Ascending aorta (tissue), 2 donors: ENCODE results near the gene CCDC174. TPM values are rescaled to one million over a fixed set of nuclear protein-coding genes. Genes with fewer than 3 reads are reported as not detected.

Experiments used
- DNase-seq, 2 donors: peaks; one replicate each; pipeline ENCODE4 v3.0.0-alpha.2; 2019; ENCODE audit warnings: low spot score in 2 of 2
- H3K27ac ChIP-seq, 2 donors: fragments of 200-600 bp; sonication (generic); one replicate each; pipeline ENCODE4 v1.5.1; 2016 to 2017; ENCODE audit warnings: mild to moderate bottlenecking in 1 of 2
- H3K27me3 ChIP-seq: fragments of 200-600 bp; sonication (generic); one replicate; pipeline ENCODE4 v1.5.1; 2017
- H3K36me3 ChIP-seq, 2 donors: fragments of 200-600 bp; sonication (generic); one replicate each; pipeline ENCODE4 v1.5.1; 2016
- H3K4me1 ChIP-seq, 2 donors: fragments of 200-600 bp; sonication (generic); one replicate each; pipeline ENCODE4 v1.5.1; 2016 to 2017; ENCODE audit warnings: mild to moderate bottlenecking in 1 of 2
- H3K4me3 ChIP-seq, 2 donors: fragments of 200-600 bp; sonication (generic); one replicate each; pipeline ENCODE4 v1.5.1; 2016 to 2017; ENCODE audit warnings: mild to moderate bottlenecking in 1 of 2
- H3K9me3 ChIP-seq, 2 donors: fragments of 200-600 bp; sonication (generic); one replicate each; pipeline ENCODE4 v1.5.1; 2016
- CTCF ChIP-seq, 3 experiments: fragments of 200-600 bp in 2 of 3; fragments of 450-650 bp in 1 of 3; sonication (generic) in 2 of 3; IDR thresholded peaks; one replicate each; pipeline ENCODE4 v1.5.1; 2016 to 2019; ENCODE audit warnings: antibody characterized with exemption in 3 of 3, mild to moderate bottlenecking in 1 of 3, moderate library complexity in 1 of 3
- intact Hi-C: fragments of 100-400 bp; cut with DNase I; formaldehyde crosslinking; loops from one replicate; pipeline ENCODE4 v1.15.1; 2023
- total RNA-seq: library from RNA; depleted of rRNA; stranded (reverse); fragments of >200 nt; gene quantifications from one replicate; pipeline ENCODE4 v1.1.0, GENCODE V29; 2016

CCDC174 gene
- total RNA-seq, 1 donor from 2014 or later: 5.5 TPM

DNA sequence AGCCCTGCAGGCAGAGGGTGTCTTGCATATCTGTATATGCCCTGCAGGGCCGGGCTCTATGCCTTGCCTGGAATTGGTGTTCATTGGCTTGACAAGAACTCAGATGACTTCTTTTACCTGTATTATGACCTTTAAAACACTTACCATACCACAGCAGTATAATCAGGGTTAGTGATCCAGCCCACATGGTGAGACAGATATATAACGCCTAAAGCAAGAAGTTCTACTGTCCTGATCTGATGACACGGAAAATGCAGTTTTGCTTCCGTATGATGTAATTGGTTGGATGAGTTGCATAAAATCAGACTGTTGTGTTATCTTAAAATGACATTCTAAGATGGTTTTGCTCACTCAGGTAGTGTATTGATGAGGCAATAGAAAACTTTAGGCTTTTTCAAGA is 9.4 kb downstream of the CCDC174 start:
- intact Hi-C loops: no loop called here
- Histone ChIP-seq H3K4me1 (no peaks in the 10 kb centered on the region), H3K27ac (no peak overlapping the region), H3K9me3 (no peaks in the 10 kb centered on the region), H3K36me3 (peaks cover 99 to 100% of the 10 kb centered on the region in 2 donors), H3K4me3 (no peak overlapping the region), H3K27me3 (no peaks in the 10 kb centered on the region)
- no peak for TF ChIP-seq CTCF (IDR thresholded peaks at IDR 0.05)
- no peak for DNase-seq

DNA sequence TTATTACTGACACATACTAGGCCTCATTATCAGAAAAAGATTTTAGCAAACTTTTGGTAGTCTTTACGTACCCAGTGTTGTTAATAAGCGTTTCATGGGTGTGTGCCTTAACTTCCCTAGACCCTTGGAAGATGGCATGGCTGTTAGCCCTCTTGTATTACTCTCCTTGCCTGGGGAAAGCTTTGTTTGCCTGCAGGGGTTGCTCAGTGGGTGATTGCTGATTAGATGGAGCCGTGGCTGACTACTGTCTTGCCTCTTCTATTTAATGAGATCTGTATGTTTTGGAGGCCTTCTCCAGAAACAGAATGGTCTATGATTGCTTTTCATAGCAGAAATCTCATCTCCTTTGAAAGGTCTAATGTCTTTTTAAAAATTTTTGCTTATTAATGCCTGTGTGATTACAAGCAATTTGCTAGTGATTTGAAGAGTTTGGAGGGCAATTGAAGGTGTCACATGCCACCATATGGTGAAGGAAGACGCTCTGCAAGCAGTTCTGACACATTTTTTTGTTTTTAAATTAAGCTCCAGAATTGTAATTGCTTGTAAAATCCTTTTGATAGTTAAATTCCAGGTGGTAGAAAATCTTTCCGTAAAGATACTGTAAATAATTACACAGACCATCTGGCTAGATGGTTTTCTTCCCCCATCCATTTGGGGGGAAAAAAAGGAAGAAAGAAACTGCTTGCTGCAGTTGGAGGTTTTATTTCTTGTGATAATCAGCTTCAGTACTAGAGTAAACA is 12.0 kb downstream of the CCDC174 start:
- H3K36me3 ChIP-seq: peaks cover 99 to 100% of the 10 kb centered on the region in 2 donors
- DNase-seq: no peak
- TF ChIP-seq CTCF (IDR thresholded peaks at IDR 0.05): no peak

DNA sequence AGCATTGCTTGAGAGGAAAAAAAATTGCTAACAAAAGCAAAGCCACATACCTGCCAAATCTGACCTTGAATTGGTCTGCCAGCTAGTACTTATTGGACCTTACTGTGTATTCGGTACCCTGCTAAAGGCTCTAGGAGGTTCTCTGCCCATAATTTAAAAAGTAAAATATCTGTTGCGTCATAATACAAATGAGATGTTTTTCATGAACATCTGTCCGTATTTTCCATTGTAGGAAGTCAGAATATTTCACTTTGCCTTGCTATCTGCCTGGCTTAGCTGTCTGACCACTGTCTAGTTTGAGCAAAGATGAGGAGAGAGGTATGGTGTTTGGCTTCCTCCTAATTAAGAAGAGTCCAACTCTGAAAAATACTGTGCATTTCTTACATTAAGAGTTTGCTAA is 12.6 kb downstream of the CCDC174 start:
- Histone ChIP-seq H3K9me3 (no peaks in the 10 kb centered on the region), H3K4me3 (no peak overlapping the region), H3K27ac (no peak overlapping the region), H3K27me3 (no peaks in the 10 kb centered on the region), H3K4me1 (no peaks in the 10 kb centered on the region), H3K36me3 (peaks cover 99 to 100% of the 10 kb centered on the region in 2 donors)
- DNase-seq: no peak
- intact Hi-C loops: no loop called here
- no peak for TF ChIP-seq CTCF (IDR thresholded peaks at IDR 0.05)

More for the DNA sequence above, 12.0 kb downstream of the CCDC174 start:
- Histone ChIP-seq H3K9me3 (no peaks in the 10 kb centered on the region), H3K27me3 (no peaks in the 10 kb centered on the region), H3K4me3 (no peak overlapping the region), H3K4me1 (no peaks in the 10 kb centered on the region), H3K27ac (no peak overlapping the region)
- intact Hi-C loops: no loop called here

DNA sequence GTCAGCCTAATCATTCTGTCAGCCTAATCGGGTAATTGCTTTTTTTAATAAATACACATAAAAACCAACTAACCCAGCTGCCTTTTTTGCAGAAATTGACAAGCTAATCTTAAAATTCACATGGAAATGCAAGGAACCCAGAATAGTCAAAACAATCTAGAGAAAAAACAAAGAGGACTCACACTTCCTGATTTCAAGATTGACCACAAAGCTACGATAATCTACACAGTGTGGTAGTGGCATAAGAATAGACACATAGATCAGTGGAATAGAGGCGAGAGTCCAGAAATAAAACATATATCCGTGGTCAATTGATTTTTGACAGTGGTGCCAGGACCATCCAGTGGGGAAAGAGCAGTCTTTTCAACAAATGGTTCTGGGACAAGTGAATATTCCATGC is 21.0 kb downstream of the CCDC174 start:
- intact Hi-C loops: no loop called here
- peaks cover 44 to 49% of the 10 kb centered on the region in 2 donors for H3K36me3 ChIP-seq

DNA sequence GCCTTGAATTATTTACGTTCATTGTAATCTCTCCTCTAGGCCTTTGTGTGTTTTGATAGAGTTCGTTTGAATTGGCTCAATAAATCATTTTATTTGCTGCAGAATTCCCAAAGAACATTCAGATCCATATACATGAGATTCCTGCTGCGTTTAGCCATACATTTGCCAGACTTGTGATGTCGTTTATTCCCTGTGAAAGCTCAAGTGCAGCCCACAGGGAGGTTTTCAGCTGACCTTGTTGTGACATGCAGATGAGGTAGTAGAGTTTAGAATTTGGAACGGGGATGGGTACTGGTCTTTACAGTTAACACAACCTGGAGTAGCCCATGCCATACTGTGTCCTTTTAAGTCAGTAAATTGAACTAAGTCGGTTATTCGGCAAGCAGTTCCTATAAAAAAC is 23.3 kb downstream of the CCDC174 start, which contains the start of gene C3orf20:
Gene C3orf20, plus strand, starts transcription at position 301 of the 400 bp plus-strand sequence. CDS start 7,573 bp downstream, outside the sequence.
- no peak for TF ChIP-seq CTCF (IDR thresholded peaks at IDR 0.05)
- intact Hi-C loops: no loop called here
- Histone ChIP-seq H3K27ac (no peak within 1 kb of the TSS), H3K27me3 (no peaks in the 10 kb centered on the region), H3K4me1 (no peaks in the 10 kb centered on the region), H3K36me3 (peaks cover 24 to 26% of the 10 kb centered on the region in 2 donors), H3K4me3 (no peak within 1 kb of the TSS), H3K9me3 (no peaks in the 10 kb centered on the region)
- no peak for DNase-seq

More for the DNA sequence above, 21.0 kb downstream of the CCDC174 start:
- Histone ChIP-seq H3K27me3 (no peaks in the 10 kb centered on the region), H3K4me1 (no peaks in the 10 kb centered on the region), H3K4me3 (no peak overlapping the region), H3K27ac (no peak overlapping the region), H3K9me3 (no peaks in the 10 kb centered on the region)
- no peak for DNase-seq
- TF ChIP-seq CTCF (IDR thresholded peaks at IDR 0.05): no peak
